Measurements from ENCODE around the gene GIPR. TPM values are rescaled to one million over a fixed set of nuclear protein-coding genes. Genes with fewer than 3 reads are reported as not detected.
A peak's percentile ranks its signal among the peaks of the same experiment; 100 is the strongest.
"Not testable (repeated sequence)": the region's sequence is repeated elsewhere in the genome, so short reads cannot be mapped to it uniquely, and the experiment has no call there.

The GIPR gene
- total and polyA plus RNA-seq, 4 donors: 0.30 to 1.9 (median 0.99) TPM

GRCh38 chr19:45668342-45668871 is 386 bp downstream of the GIPR start:
- peaks cover 30% of the 10 kb centered on the region for H3K4me1 ChIP-seq (ENCODE audit: control insufficient read depth, insufficient read depth, low read length)
- under 1% methylated on average over 19 of the region's 19 CpGs for WGBS (ENCODE audit: insufficient coverage)
- H3K9me3 ChIP-seq (ENCODE audit: control insufficient read depth, insufficient read depth, low read length): no peaks in the 10 kb centered on the region
- H3K27me3 ChIP-seq (ENCODE audit: control insufficient read depth, insufficient read depth, low read length): peaks cover 64% of the 10 kb centered on the region
- peak overlapping the region; percentile 16 for H3K4me3 ChIP-seq (ENCODE audit: low read depth, low read length)
- DNase-seq (ENCODE audit: low read depth in 4 of 6, low spot score in 6 of 6): peak in 1 of 6 donors; percentile 8
- H3K27ac ChIP-seq (ENCODE audit: low read depth, low read length): no peak overlapping the region
- no peaks in the 10 kb centered on the region for H3K36me3 ChIP-seq (ENCODE audit: control insufficient read depth, insufficient read depth, low read length)

- Histone ChIP-seq H3K9me3 (ENCODE audit: control insufficient read depth, insufficient read depth, low read length) (no peaks in the 10 kb centered on the region), H3K4me3 (ENCODE audit: low read depth, low read length) (no peak overlapping the region), H3K36me3 (ENCODE audit: control insufficient read depth, insufficient read depth, low read length) (no peaks in the 10 kb centered on the region), H3K4me1 (ENCODE audit: control insufficient read depth, insufficient read depth, low read length) (peaks cover 30% of the 10 kb centered on the region), H3K27me3 (ENCODE audit: control insufficient read depth, insufficient read depth, low read length) (peaks cover 70% of the 10 kb centered on the region), H3K27ac (ENCODE audit: low read depth, low read length) (no peak overlapping the region)
- WGBS (ENCODE audit: insufficient coverage): 6% methylated on average over 42 of the region's 42 CpGs
- DNase-seq (ENCODE audit: low read depth in 4 of 6, low spot score in 6 of 6): peak in 1 of 6 donors; percentile 27
Measured at GRCh38 chr19:45670670-45671453, 2.8 kb downstream of the GIPR start.

- Histone ChIP-seq H3K27ac (ENCODE audit: low read depth, low read length) (no peak overlapping the region), H3K36me3 (ENCODE audit: control insufficient read depth, insufficient read depth, low read length) (no peaks in the 10 kb centered on the region), H3K4me1 (ENCODE audit: control insufficient read depth, insufficient read depth, low read length) (peaks cover 27% of the 10 kb centered on the region), H3K4me3 (ENCODE audit: low read depth, low read length) (no peak overlapping the region), H3K9me3 (ENCODE audit: control insufficient read depth, insufficient read depth, low read length) (no peaks in the 10 kb centered on the region), H3K27me3 (ENCODE audit: control insufficient read depth, insufficient read depth, low read length) (peaks cover 62% of the 10 kb centered on the region)
- no peak for DNase-seq (ENCODE audit: low read depth in 4 of 6, low spot score in 6 of 6)
- WGBS (ENCODE audit: insufficient coverage): 67% methylated on average over 4 of the region's 7 CpGs
Measured at GRCh38 chr19:45674946-45675345, 6.9 kb downstream of the GIPR start.

- no peak for DNase-seq (ENCODE audit: low read depth in 4 of 6, low spot score in 6 of 6)
- Histone ChIP-seq H3K27ac (ENCODE audit: low read depth, low read length) (no peak overlapping the region), H3K9me3 (ENCODE audit: control insufficient read depth, insufficient read depth, low read length) (no peaks in the 10 kb centered on the region), H3K4me3 (ENCODE audit: low read depth, low read length) (no peak overlapping the region), H3K4me1 (ENCODE audit: control insufficient read depth, insufficient read depth, low read length) (peaks cover 25% of the 10 kb centered on the region), H3K27me3 (ENCODE audit: control insufficient read depth, insufficient read depth, low read length) (peaks cover 43% of the 10 kb centered on the region), H3K36me3 (ENCODE audit: control insufficient read depth, insufficient read depth, low read length) (no peaks in the 10 kb centered on the region)
- 7% methylated on average over 28 of the region's 28 CpGs for WGBS (ENCODE audit: insufficient coverage)
Measured at GRCh38 chr19:45676851-45677263, 8.8 kb downstream of the GIPR start.

GRCh38 chr19:45677351-45678230 is 9.6 kb downstream of the GIPR start:
- Histone ChIP-seq H3K4me3 (ENCODE audit: low read depth, low read length) (peak overlapping the region; percentile 21), H3K36me3 (ENCODE audit: control insufficient read depth, insufficient read depth, low read length) (no peaks in the 10 kb centered on the region), H3K4me1 (ENCODE audit: control insufficient read depth, insufficient read depth, low read length) (peaks cover 29% of the 10 kb centered on the region), H3K27ac (ENCODE audit: low read depth, low read length) (no peak overlapping the region), H3K9me3 (ENCODE audit: control insufficient read depth, insufficient read depth, low read length) (no peaks in the 10 kb centered on the region), H3K27me3 (ENCODE audit: control insufficient read depth, insufficient read depth, low read length) (peaks cover 39% of the 10 kb centered on the region)
- 2% methylated on average over 46 of the region's 49 CpGs for WGBS (ENCODE audit: insufficient coverage)
- DNase-seq (ENCODE audit: low read depth in 4 of 6, low spot score in 6 of 6): peak in 4 of 6 donors; percentile 17 to 87 (median 57)

- Histone ChIP-seq H3K27me3 (ENCODE audit: control insufficient read depth, insufficient read depth, low read length) (peaks cover 23% of the 10 kb centered on the region), H3K36me3 (ENCODE audit: control insufficient read depth, insufficient read depth, low read length) (peaks cover 32% of the 10 kb centered on the region), H3K4me3 (ENCODE audit: low read depth, low read length) (peak overlapping the region; percentile 33), H3K9me3 (ENCODE audit: control insufficient read depth, insufficient read depth, low read length) (no peaks in the 10 kb centered on the region), H3K27ac (ENCODE audit: low read depth, low read length) (peak overlapping the region; percentile 52), H3K4me1 (ENCODE audit: control insufficient read depth, insufficient read depth, low read length) (peaks cover 29% of the 10 kb centered on the region)
- WGBS (ENCODE audit: insufficient coverage): 3% methylated on average over 49 of the region's 51 CpGs
- peak; percentile 35 to 88 (median 60) for DNase-seq (ENCODE audit: low read depth in 4 of 6, low spot score in 6 of 6)
Measured at GRCh38 chr19:45681391-45682015, 13.5 kb downstream of the GIPR start.

- Histone ChIP-seq H3K27me3 (ENCODE audit: control insufficient read depth, insufficient read depth, low read length) (peaks cover 18% of the 10 kb centered on the region), H3K4me3 (ENCODE audit: low read depth, low read length) (no peak overlapping the region), H3K27ac (ENCODE audit: low read depth, low read length) (no peak overlapping the region), H3K36me3 (ENCODE audit: control insufficient read depth, insufficient read depth, low read length) (peaks cover 38% of the 10 kb centered on the region), H3K9me3 (ENCODE audit: control insufficient read depth, insufficient read depth, low read length) (no peaks in the 10 kb centered on the region), H3K4me1 (ENCODE audit: control insufficient read depth, insufficient read depth, low read length) (peaks cover 24% of the 10 kb centered on the region)
- 64% methylated on average over 7 of the region's 8 CpGs for WGBS (ENCODE audit: insufficient coverage)
- no peak for DNase-seq (ENCODE audit: low read depth in 4 of 6, low spot score in 6 of 6)
Measured at GRCh38 chr19:45682117-45682516, 14.1 kb downstream of the GIPR start.

- no peaks in the 10 kb centered on the region for H3K9me3 ChIP-seq (ENCODE audit: control insufficient read depth, insufficient read depth, low read length)
- no peak overlapping the region for H3K4me3 ChIP-seq (ENCODE audit: low read depth, low read length)
- H3K4me1 ChIP-seq (ENCODE audit: control insufficient read depth, insufficient read depth, low read length): peaks cover 17% of the 10 kb centered on the region
- no peak overlapping the region for H3K27ac ChIP-seq (ENCODE audit: low read depth, low read length)
- peaks cover 46% of the 10 kb centered on the region for H3K36me3 ChIP-seq (ENCODE audit: control insufficient read depth, insufficient read depth, low read length)
- WGBS (ENCODE audit: insufficient coverage): 85% methylated on average over 5 of the region's 5 CpGs
- DNase-seq (ENCODE audit: low read depth in 4 of 6, low spot score in 6 of 6): no peak
- peaks cover 10% of the 10 kb centered on the region for H3K27me3 ChIP-seq (ENCODE audit: control insufficient read depth, insufficient read depth, low read length)
Measured at GRCh38 chr19:45682908-45683307, 14.9 kb downstream of the GIPR start.

GRCh38 chr19:45685045-45685444 is 17.0 kb downstream of the GIPR start:
- not testable (repeated sequence) for H3K4me3 ChIP-seq (ENCODE audit: low read depth, low read length); H3K9me3 ChIP-seq (ENCODE audit: control insufficient read depth, insufficient read depth, low read length); H3K27ac ChIP-seq (ENCODE audit: low read depth, low read length); H3K27me3 ChIP-seq (ENCODE audit: control insufficient read depth, insufficient read depth, low read length); DNase-seq (ENCODE audit: low read depth in 4 of 6, low spot score in 6 of 6)
- H3K4me1 ChIP-seq (ENCODE audit: control insufficient read depth, insufficient read depth, low read length): peaks cover 13% of the 10 kb centered on the region
- H3K36me3 ChIP-seq (ENCODE audit: control insufficient read depth, insufficient read depth, low read length): peaks cover 57% of the 10 kb centered on the region
- 83% methylated on average over 5 of the region's 11 CpGs for WGBS (ENCODE audit: insufficient coverage)

Measured in spinal cord (tissue), 10 donors.